CD4-positive, alpha-beta memory T cell (primary cell): ENCODE measurements around the gene TRPC4AP. TPM values are rescaled to one million over a fixed set of nuclear protein-coding genes. Genes with fewer than 3 reads are reported as not detected.
"Not testable (repeated sequence)": the region's sequence is repeated elsewhere in the genome, so short reads cannot be mapped to it uniquely, and the experiment has no call there.

ENCODE experiments used
- CTCF ChIA-PET: fragments of 350-600 bp; sonication (Branson Sonifier 250); formaldehyde crosslinking; loops from one replicate; lab custom pipeline; 2021; ENCODE audit warnings: inconsistent platforms; ENCODE audit not compliant: partially characterized antibody; lab: Charles Lee
- POLR2A ChIA-PET: fragments of 350-600 bp; sonication (Branson Sonifier 250); formaldehyde crosslinking; loops from one replicate; lab custom pipeline; 2021; ENCODE audit not compliant: partially characterized antibody; lab: Charles Lee
- DNase-seq, 5 donors: peaks; one replicate each; pipeline versions ENCODE4 v3.0.0 to v3.0.0-alpha.2; 2020 to 2022; ENCODE audit warnings: mixed read lengths in 1 of 5
- H3K27ac ChIP-seq: one replicate; pipeline ENCODE4 v1.7.0; 2013; ENCODE audit warnings: low read depth, low read length
- H3K27me3 ChIP-seq: 2 replicates; pipeline ENCODE4 v1.7.0; 2013; ENCODE audit warnings: mild to moderate bottlenecking, low read length, moderate library complexity; ENCODE audit not compliant: insufficient read depth
- H3K36me3 ChIP-seq: 2 replicates; pipeline ENCODE4 v1.7.0; 2013; ENCODE audit warnings: mild to moderate bottlenecking, low read length, moderate library complexity; ENCODE audit not compliant: insufficient read depth
- H3K4me1 ChIP-seq: 2 replicates; pipeline ENCODE4 v1.7.0; 2013; ENCODE audit warnings: mild to moderate bottlenecking, low read length, moderate library complexity; ENCODE audit not compliant: insufficient read depth
- H3K4me3 ChIP-seq, 2 donors: one replicate each; pipeline ENCODE4 v1.7.0; 2013; ENCODE audit warnings: low read length in 2 of 2, mild to moderate bottlenecking in 1 of 2
- H3K9me3 ChIP-seq, 2 donors: one replicate each; pipeline ENCODE4 v1.7.0; 2013; ENCODE audit warnings: low read length in 2 of 2, control low read depth in 1 of 2; ENCODE audit not compliant: control insufficient read depth in 1 of 2
- H3K27ac Mint-ChIP-seq, 7 donors: one replicate each; pipeline ENCODE4 v1.8.0; 2020 to 2021; ENCODE audit warnings: mixed read lengths in 7 of 7, mild to moderate bottlenecking in 6 of 7, inconsistent platforms in 3 of 7, moderate library complexity in 3 of 7
- H3K27me3 Mint-ChIP-seq, 2 donors: one replicate each; pipeline ENCODE4 v1.8.0; 2020 to 2021; ENCODE audit warnings: mixed read lengths in 2 of 2
- H3K36me3 Mint-ChIP-seq, 2 donors: one replicate each; pipeline ENCODE4 v1.8.0; 2020 to 2021; ENCODE audit warnings: mixed read lengths in 2 of 2, inconsistent platforms in 1 of 2, mild to moderate bottlenecking in 1 of 2
- H3K4me1 Mint-ChIP-seq, 4 donors: one replicate each; pipeline ENCODE4 v1.8.0; 2020 to 2021; ENCODE audit warnings: mixed read lengths in 4 of 4, mild to moderate bottlenecking in 1 of 4
- H3K4me3 Mint-ChIP-seq, 8 donors: one replicate each; pipeline ENCODE4 v1.8.0; 2020 to 2021; ENCODE audit warnings: mixed read lengths in 8 of 8, mild to moderate bottlenecking in 7 of 8, moderate library complexity in 6 of 8, inconsistent platforms in 3 of 8
- H3K9me3 Mint-ChIP-seq, 8 donors: one replicate each; pipeline ENCODE4 v1.8.0; 2020 to 2021; ENCODE audit warnings: mixed read lengths in 8 of 8, mild to moderate bottlenecking in 5 of 8, inconsistent platforms in 3 of 8, moderate library complexity in 1 of 8
- intact Hi-C: fragments of 100-400 bp; cut with micrococcal nuclease; formaldehyde crosslinking; loops from one replicate; pipeline ENCODE4 v1.15.1; 2023
- polyA plus RNA-seq, 2 donors: library from polyadenylated mRNA; unstranded; fragments of 300-500 nt; fragmentation: Illumina TruSeq; gene quantifications; one replicate each; pipeline ENCODE4 v1.2.3, GENCODE V29; 2021
- total RNA-seq, 2 experiments: library from RNA; stranded (reverse); gene quantifications; one replicate each; pipeline ENCODE4 v1.2.3, GENCODE V29; 2021

Gene TRPC4AP
- total and polyA plus RNA-seq, 4 experiments from 2014 or later, result 61.2 to 81.6 (median 63.8) TPM

GRCh38 chr20:35077341-35077740 is 15.3 kb downstream of the TRPC4AP start:
- H3K27me3 ChIP-seq, result no peaks in the 10 kb centered on the region
- Mint-ChIP-seq H3K36me3 (peaks cover 33 to 41% of the 10 kb centered on the region in 2 donors), H3K27me3 (no peaks in the 10 kb centered on the region), H3K4me3 (no peak overlapping the region), H3K4me1 (peaks cover 14 to 53% (median 27%) of the 10 kb centered on the region in 4 donors), H3K27ac (peak overlapping the region in 1 of 7 donors; percentile 64), H3K9me3 (peaks cover 0 to 4% (median 0%) of the 10 kb centered on the region in 8 donors)
- H3K36me3 ChIP-seq, result peaks cover 19% of the 10 kb centered on the region
- H3K27ac ChIP-seq, result no peak overlapping the region
- H3K4me3 ChIP-seq, result no peak overlapping the region
- ChIA-PET CTCF (interaction anchor here (1.8 kb wide), 1 partner anchor 19 kb away, joined by 8 read pairs; no protein-coding TSS in a partner anchor), POLR2A (no interaction called here)
- H3K9me3 ChIP-seq, result no peaks in the 10 kb centered on the region
- H3K4me1 ChIP-seq, result peaks cover 32% of the 10 kb centered on the region
- no peak for DNase-seq
- intact Hi-C loops, result no loop called here

- intact Hi-C loops, H3K4me3 ChIP-seq, H3K4me1 ChIP-seq, H3K27ac Mint-ChIP-seq, DNase-seq, POLR2A ChIA-PET, H3K9me3 Mint-ChIP-seq, H3K9me3 ChIP-seq, CTCF ChIA-PET, H3K36me3 ChIP-seq, H3K27me3 Mint-ChIP-seq, H3K27ac ChIP-seq, H3K27me3 ChIP-seq: not testable (repeated sequence)
- Mint-ChIP-seq H3K36me3 (peaks cover 46 to 51% of the 10 kb centered on the region in 2 donors), H3K4me3 (peak overlapping the region in 1 of 8 donors; percentile 47), H3K4me1 (peaks cover 18 to 60% (median 25%) of the 10 kb centered on the region in 4 donors)
Measured at GRCh38 chr20:35071436-35072153, 21.0 kb downstream of the TRPC4AP start.

GRCh38 chr20:35066194-35066593 is 26.4 kb downstream of the TRPC4AP start:
- ChIA-PET POLR2A (no interaction called here), CTCF (no interaction called here)
- peaks cover 33 to 60% of the 10 kb centered on the region in 2 donors for H3K36me3 Mint-ChIP-seq
- no peaks in the 10 kb centered on the region for H3K27me3 Mint-ChIP-seq
- Histone ChIP-seq H3K36me3 (no peaks in the 10 kb centered on the region), H3K4me3 (no peak overlapping the region), H3K27ac (no peak overlapping the region), H3K4me1 (peaks cover 6% of the 10 kb centered on the region), H3K27me3 (no peaks in the 10 kb centered on the region), H3K9me3 (no peaks in the 10 kb centered on the region)
- H3K9me3 Mint-ChIP-seq, result no peaks in the 10 kb centered on the region
- no peak for DNase-seq
- peaks cover 48 to 70% (median 58%) of the 10 kb centered on the region in 4 donors for H3K4me1 Mint-ChIP-seq
- no peak overlapping the region for H3K27ac Mint-ChIP-seq
- H3K4me3 Mint-ChIP-seq, result peak overlapping the region in 1 of 8 donors; percentile 12
- intact Hi-C loops, result no loop called here

GRCh38 chr20:35065181-35065580 is 27.4 kb downstream of the TRPC4AP start:
- H3K27ac ChIP-seq, result no peak overlapping the region
- intact Hi-C loops, result no loop called here
- H3K4me3 ChIP-seq, result no peak overlapping the region
- ChIA-PET CTCF (interaction anchor here (1.4 to 1.8 kb wide), 2 partner anchors 11 to 30 kb away, joined by 3 to 7 read pairs; no protein-coding TSS in a partner anchor), POLR2A (no interaction called here)
- Mint-ChIP-seq H3K36me3 (peaks cover 38 to 61% of the 10 kb centered on the region in 2 donors), H3K27ac (peak overlapping the region in 2 of 7 donors; percentile 2 to 39), H3K4me3 (no peak overlapping the region), H3K27me3 (no peaks in the 10 kb centered on the region), H3K4me1 (peaks cover 48 to 64% (median 57%) of the 10 kb centered on the region in 4 donors), H3K9me3 (no peaks in the 10 kb centered on the region)
- no peaks in the 10 kb centered on the region for H3K27me3 ChIP-seq
- no peaks in the 10 kb centered on the region for H3K36me3 ChIP-seq
- no peaks in the 10 kb centered on the region for H3K9me3 ChIP-seq
- H3K4me1 ChIP-seq, result peaks cover 6% of the 10 kb centered on the region
- DNase-seq, result no peak

- H3K4me3 ChIP-seq, result no peak overlapping the region
- Mint-ChIP-seq H3K36me3 (peaks cover 48 to 60% of the 10 kb centered on the region in 2 donors), H3K4me3 (peak overlapping the region in 2 of 8 donors; percentile 32 to 53), H3K9me3 (no peaks in the 10 kb centered on the region), H3K27me3 (no peaks in the 10 kb centered on the region), H3K27ac (peak overlapping the region in 1 of 7 donors; percentile 87), H3K4me1 (peaks cover 51 to 77% (median 66%) of the 10 kb centered on the region in 4 donors)
- peaks cover 14% of the 10 kb centered on the region for H3K4me1 ChIP-seq
- H3K9me3 ChIP-seq, result no peaks in the 10 kb centered on the region
- ChIA-PET POLR2A (no interaction called here), CTCF (interaction anchor here (1.0 kb wide), 1 partner anchor 20 kb away, joined by 3 read pairs; no protein-coding TSS in a partner anchor)
- no peaks in the 10 kb centered on the region for H3K27me3 ChIP-seq
- intact Hi-C loops, result no loop called here
- no peak for DNase-seq
- H3K27ac ChIP-seq, result no peak overlapping the region
- no peaks in the 10 kb centered on the region for H3K36me3 ChIP-seq
Measured at GRCh38 chr20:35063168-35063567, 29.4 kb downstream of the TRPC4AP start.

- ChIA-PET CTCF (interaction anchor here (1.0 kb wide), 1 partner anchor 20 kb away, joined by 3 read pairs; no protein-coding TSS in a partner anchor), POLR2A (no interaction called here)
- H3K27me3 ChIP-seq, result no peaks in the 10 kb centered on the region
- Mint-ChIP-seq H3K27ac (no peak overlapping the region), H3K36me3 (peaks cover 47 to 55% of the 10 kb centered on the region in 2 donors), H3K4me3 (no peak overlapping the region), H3K9me3 (no peaks in the 10 kb centered on the region), H3K27me3 (no peaks in the 10 kb centered on the region), H3K4me1 (peaks cover 46 to 71% (median 63%) of the 10 kb centered on the region in 4 donors)
- H3K9me3 ChIP-seq, result no peaks in the 10 kb centered on the region
- intact Hi-C loops, result no loop called here
- peaks cover 14% of the 10 kb centered on the region for H3K4me1 ChIP-seq
- H3K4me3 ChIP-seq, result no peak overlapping the region
- no peak overlapping the region for H3K27ac ChIP-seq
- no peaks in the 10 kb centered on the region for H3K36me3 ChIP-seq
- DNase-seq, result no peak
Measured at GRCh38 chr20:35062478-35062877, 30.1 kb downstream of the TRPC4AP start.

GRCh38 chr20:35060168-35060567 is 32.4 kb downstream of the TRPC4AP start:
- H3K36me3 Mint-ChIP-seq, result peaks cover 50% of the 10 kb centered on the region in 2 donors
- H3K27me3 ChIP-seq, result no peaks in the 10 kb centered on the region
- H3K27ac ChIP-seq, result no peak overlapping the region
- no peaks in the 10 kb centered on the region for H3K9me3 ChIP-seq
- H3K4me3 Mint-ChIP-seq, result no peak overlapping the region
- intact Hi-C loops, result no loop called here
- H3K36me3 ChIP-seq, result no peaks in the 10 kb centered on the region
- H3K4me1 ChIP-seq, result peaks cover 17% of the 10 kb centered on the region
- H3K4me1 Mint-ChIP-seq, result peaks cover 46 to 68% (median 57%) of the 10 kb centered on the region in 4 donors
- H3K27ac Mint-ChIP-seq, result peak overlapping the region in 1 of 7 donors; percentile 20
- H3K27me3 Mint-ChIP-seq, result no peaks in the 10 kb centered on the region
- CTCF ChIA-PET, result no interaction called here
- DNase-seq, result no peak
- no peak overlapping the region for H3K4me3 ChIP-seq
- no peaks in the 10 kb centered on the region for H3K9me3 Mint-ChIP-seq
- POLR2A ChIA-PET, result no interaction called here
